HG03135 (cell line): ENCODE measurements around the gene PTPRN2.
"Not testable (repeated sequence)": the region's sequence is repeated elsewhere in the genome, so short reads cannot be mapped to it uniquely, and the experiment has no call there.

ENCODE experiments used
- ATAC-seq: cut with Tn5 transposase; IDR thresholded peaks from one replicate; pipeline ENCODE4 v1.9.1; 2021; ENCODE audit warnings: mild to moderate bottlenecking, moderate library complexity; ENCODE audit not compliant: unreplicated experiment

PTPRN2 gene

DNA sequence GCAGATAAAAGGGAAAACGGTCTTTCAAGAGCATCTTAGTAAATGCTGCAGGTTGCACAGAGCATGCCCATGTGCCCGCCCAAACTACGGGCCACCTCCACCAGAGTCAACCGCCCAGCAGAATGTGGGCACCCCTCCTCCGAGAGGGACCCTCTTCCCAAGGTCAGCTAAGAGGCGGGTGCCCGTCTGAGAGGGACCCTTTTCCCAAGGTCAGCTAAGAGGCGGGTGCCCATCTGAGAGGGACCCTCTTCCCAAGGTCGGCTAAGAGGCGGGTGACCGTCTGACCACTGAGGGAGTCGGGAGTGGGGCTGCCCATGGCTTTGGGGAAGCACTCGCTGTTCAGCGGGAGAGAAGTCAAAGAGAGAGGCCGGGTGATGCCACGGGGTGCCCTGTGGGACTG lies 113.1 kb downstream of the PTPRN2 start:
- ATAC-seq: no peak

GRCh38 chr7:158473946-158474345 lies 113.7 kb downstream of the PTPRN2 start:
- no peak for ATAC-seq

DNA sequence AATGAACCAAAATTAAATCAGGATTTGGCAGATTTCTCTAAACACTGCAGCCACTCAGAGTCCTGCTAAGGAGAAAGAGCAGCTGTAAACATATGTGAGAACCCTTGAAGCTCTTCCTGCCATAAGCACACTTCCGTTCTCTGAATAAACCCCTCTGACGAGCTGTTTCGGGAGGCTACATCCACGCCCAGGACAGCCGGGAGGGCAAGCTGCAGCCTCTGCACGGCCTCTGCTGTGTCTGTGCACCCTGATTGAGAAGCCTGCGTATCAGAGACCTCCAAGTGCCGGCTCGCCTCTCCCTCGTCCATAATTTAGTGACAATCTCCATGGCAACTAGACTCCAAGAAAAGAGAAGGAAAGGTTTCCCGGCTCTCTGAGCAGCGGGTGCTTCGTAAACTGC lies 114.4 kb downstream of the PTPRN2 start:
- ATAC-seq: no peak

- no peak for ATAC-seq
Observed at GRCh38 chr7:158472596-158472995, 115.0 kb downstream of the PTPRN2 start.

DNA sequence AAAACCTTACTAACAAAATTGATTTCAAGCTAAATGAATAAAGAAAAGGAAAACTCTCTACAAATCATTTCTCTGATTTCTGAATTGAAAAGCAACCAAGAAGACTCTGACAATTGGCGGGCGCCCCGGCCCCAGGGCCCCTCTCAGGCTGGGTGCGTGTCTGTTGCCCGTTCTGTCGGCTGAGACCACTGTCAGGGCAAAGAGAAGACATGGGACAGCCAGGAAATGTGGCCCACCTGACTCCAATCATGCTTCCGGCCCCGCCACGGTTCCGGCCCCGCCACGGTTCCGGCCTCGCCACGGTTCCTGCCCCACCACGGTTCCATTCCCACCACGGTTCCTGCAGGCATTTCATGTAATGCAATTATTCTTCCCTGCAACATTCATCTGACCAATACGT lies 115.9 kb downstream of the PTPRN2 start:
- no peak for ATAC-seq

DNA sequence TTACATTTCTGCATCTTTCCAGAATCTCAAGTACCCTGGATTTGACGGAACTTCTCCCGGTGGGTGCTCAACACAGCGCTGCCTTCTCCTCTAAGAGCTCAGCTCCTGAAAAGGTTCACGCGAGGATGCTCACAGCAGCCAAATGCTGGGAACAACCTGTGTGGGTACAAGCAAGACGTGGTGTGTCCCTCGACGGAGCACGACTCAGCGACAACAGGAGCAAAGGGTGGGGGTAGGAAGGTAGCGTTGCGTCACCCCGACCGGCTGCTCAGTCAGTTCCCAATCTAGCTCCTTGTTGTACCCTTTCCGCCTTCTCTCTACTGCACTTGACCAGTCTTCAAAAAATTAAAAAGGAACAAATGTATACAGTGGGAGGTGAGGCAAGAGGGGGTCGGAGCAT lies 117.3 kb downstream of the PTPRN2 start:
- no peak for ATAC-seq

DNA sequence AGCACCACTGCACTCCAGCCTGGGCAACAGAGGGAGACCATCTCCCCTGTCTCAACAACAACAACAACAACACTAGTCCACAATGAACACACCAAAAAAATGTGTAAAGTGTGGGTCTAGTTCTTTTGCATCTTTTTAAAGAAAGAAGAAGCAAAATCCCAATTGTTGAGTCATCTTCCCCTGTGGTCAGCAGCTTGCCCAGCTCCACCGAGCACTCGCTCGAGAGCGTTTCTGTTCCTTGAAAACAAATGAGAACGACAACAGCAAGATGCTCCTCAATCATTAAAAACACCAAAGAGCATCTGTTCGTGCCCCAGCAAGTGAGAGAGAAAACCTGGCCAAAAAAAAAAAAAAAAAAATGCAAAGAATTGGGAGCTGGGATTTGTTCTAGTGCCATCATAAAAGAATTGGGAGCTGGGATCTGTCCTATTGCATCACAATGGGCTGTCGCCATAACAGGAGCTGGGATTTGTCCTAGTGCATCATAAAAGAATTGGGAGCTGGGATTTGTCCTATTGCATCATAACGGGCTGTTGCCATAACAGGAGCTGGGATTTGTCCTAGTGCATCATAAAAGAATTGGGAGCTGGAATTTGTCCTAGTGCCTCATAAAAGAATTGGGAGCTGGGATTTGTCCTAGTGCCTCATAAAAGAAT lies 118.1 kb downstream of the PTPRN2 start:
- no peak for ATAC-seq

DNA sequence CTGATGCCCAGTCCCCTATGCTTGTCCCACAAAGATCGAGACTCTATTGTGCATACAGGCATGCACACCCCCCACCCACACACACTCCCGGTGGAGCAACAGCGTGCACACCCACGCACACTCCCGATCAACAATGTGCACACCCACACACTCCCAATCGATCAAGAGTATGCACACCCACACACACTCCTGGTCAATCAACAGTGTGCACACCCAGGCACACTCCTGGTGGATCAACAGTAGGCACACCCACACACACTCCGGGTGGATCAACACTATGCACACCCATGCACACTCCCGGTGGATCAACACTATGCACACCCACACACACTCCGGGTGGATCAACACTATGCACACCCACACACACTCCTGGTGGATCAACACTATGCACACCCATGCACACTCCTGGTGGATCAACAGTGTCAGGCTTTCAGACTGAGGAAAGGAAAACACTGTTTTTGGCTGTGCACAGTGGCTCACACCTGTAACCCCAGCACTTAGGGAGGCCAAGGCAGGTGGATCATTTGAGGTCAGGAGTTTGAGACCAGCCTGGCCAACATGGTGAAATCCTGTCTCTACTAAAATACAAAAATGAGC lies 118.8 kb downstream of the PTPRN2 start:
- no peak for ATAC-seq

DNA sequence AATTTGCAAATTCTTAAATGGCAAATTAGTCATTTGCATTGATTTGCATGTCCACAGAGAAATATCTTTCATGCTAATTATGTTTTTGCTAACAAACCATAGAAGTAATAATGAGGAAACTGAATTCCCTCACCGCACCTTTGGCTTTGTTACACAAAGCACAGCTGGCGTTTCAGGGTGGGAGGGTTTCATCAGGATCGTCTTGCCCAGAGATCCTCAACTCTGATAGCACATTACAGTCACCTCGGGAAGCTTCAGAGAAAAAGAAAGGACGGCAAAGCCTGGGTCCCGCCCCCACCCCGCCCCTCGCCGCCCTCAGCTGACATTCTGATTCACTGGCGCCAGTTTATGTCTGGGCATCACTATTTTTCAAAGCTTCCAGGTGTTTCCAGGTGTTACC lies 119.4 kb downstream of the PTPRN2 start:
- ATAC-seq: no peak

GRCh38 chr7:158467562-158467961 lies 120.1 kb downstream of the PTPRN2 start:
- ATAC-seq: no peak

GRCh38 chr7:158463317-158463716 lies 124.3 kb downstream of the PTPRN2 start:
- ATAC-seq: no peak

DNA sequence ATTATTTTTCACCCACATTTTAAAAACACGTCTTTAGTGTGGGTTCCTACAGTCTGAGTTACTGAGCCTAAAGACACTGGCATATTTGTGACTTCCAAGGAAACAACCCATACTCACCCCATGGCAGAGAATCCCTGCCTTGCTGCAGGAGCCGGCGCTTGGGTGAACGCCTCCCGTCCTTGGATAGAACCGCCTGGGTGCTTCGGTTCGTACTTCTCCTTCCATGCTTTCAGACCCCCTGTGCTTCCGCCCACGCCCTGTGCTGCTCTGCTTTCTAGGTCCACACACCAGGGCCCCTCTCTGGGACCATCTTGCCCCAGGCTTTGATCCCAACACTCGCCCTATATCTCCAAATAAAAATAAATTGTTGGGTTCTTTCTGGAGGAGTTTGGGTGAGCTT lies 125.8 kb downstream of the PTPRN2 start:
- no peak for ATAC-seq

DNA sequence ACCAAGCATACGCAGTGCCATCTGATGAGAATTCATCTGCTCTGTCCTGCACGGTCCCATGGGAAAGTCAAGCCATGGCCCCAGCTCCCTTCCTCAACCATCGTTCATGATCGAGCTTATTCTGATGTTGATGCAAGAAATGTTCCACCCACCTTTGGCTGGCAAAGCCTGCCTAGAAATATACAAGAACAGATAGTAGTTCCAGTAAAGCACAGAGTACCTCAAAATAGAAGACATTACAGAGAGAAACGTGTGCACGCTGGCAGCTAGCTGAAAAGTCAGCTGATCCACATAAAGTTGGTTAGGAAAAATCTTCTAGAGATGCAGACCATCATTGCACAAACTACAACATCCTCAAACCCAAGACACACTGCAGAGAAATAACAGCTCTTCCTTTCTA lies 127.0 kb downstream of the PTPRN2 start:
- no peak for ATAC-seq

GRCh38 chr7:158458716-158459282 lies 128.8 kb downstream of the PTPRN2 start:
- no peak for ATAC-seq

DNA sequence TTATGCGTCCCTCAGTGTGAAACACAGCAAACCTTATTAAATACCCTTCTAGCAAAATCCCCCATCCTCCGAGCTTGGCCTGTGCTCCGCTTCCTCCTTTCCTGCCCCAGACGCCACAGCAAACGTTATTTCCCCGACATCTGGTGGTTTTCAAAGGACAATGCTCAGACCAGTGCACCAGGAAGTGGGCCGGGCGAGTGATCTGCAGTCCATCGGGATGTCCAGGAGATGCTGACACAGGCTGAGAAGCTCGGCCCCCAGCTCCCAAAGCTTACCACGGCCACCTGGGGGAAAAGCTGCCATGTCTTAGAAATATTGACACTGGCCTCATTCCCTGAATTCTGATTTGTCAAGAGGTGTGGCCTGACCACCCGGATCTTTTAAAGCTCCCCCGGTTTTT lies 129.5 kb downstream of the PTPRN2 start:
- ATAC-seq: no peak

DNA sequence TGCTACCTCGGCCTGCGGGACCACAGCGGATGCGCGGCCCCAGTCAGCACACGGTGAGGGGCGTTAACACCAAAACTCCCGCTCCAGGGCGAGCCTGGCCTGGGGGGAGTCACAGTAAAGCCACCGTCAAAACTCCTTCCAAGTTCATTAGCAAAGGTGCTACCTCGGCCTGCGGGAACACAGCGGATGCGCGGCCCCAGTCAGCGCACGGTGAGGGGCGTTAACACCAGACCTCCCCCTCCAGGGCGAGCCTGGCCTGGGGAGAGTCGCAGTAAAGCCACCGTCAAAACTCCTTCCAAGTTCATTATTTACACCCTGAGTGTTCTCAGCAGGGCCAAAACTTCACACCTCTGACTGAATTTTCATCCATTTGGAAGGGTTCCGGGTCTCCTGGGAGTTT lies 130.0 kb downstream of the PTPRN2 start:
- not testable (repeated sequence) for ATAC-seq

DNA sequence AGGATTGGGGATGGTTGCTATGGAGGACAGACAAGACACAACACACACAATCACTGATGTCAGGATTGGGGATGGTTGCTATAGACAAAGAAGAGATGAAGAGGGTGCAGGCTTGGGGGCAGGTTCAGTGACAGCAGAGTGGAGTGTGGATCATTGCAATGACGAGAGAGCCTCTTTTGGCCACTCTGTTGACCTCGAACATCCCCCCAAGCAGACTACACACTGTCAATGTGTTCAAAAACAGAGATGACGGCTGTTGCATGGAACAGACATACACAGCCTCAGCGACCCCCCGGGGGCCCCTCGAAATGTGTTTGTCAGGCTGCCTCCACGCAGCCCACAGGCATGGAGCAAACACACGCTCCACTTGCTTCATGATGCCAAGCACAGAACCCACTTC lies 133.0 kb downstream of the PTPRN2 start:
- no peak for ATAC-seq

DNA sequence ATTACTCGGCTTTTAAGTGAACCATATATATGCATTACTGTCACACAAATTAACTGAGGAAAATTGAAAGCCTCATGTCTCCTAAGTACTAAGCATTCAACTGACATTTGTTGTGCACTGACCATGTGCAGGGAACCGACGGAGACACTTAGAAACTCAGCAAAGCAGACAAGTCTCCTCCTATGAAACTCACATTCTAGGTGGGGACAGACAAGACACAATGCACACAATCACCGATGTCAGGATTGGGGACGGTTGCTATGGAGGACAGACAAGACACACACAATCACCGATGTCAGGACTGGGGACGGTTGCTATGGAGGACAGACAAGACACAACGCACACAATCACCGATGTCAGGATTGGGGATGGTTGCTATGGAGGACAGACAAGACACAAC lies 134.0 kb downstream of the PTPRN2 start:
- no peak for ATAC-seq

- ATAC-seq: no peak
Observed at GRCh38 chr7:158452331-158452730, 135.3 kb downstream of the PTPRN2 start.

DNA sequence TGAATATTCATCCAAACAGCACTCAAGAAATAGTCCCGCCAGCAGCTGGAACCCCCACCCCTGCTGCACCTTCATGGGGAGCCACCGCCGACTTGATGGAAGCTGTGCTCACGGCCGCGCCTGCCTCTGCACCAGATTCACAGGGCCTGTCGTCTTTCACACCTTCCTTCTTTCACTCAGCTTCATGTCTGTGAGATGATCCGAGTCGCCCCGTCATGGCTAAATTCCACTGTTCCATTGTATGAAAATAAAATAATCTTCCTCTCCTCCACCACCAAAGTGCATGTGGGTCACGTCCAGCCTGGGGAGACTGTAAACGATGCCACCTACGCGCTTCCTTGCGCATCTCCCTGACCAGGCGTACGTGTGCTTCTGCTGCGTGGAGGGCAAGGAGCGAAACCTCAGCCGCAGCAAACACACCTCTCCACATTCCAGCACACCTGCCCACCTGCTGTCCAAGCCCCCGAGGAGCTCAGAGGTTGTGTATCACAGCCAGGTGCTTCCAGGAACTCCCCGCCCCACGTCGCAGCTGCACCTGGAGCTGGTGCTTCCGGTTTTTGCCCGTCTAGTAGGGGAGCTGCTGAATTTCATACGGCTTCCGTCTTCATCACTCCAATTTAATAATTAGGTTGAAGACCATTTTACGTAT lies 137.0 kb downstream of the PTPRN2 start:
- ATAC-seq: no peak

- no peak for ATAC-seq
Observed at GRCh38 chr7:158449942-158450341, 137.7 kb downstream of the PTPRN2 start.

DNA sequence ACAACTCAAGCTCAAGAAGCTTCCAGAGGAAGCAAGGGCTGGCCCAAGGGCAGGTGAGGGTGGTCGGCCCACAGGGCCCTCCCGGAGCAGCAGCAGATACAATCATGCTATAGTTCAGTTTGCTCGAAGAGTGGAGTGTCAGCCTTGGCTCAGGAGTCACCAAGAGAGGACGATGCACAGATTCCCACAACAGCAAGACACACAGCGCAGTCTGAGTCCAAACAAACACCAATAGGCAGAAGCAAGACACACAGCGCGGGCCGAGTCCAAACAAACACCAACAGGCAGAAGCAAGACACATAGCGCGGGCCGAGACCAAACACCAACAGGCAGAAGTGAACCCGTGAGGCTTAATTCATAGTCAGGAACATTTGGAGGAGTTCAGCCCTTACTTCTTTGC lies 138.4 kb downstream of the PTPRN2 start:
- ATAC-seq: no peak
